HG02852 (cell line): ENCODE measurements around the gene KLK10.
"Not testable (repeated sequence)": the region's sequence is repeated elsewhere in the genome, so short reads cannot be mapped to it uniquely, and the experiment has no call there.

Source experiments
- ATAC-seq: cut with Tn5 transposase; IDR thresholded peaks from one replicate; pipeline ENCODE4 v1.9.1; 2021; ENCODE audit warnings: mild to moderate bottlenecking, moderate library complexity; ENCODE audit not compliant: unreplicated experiment

KLK10 gene

DNA sequence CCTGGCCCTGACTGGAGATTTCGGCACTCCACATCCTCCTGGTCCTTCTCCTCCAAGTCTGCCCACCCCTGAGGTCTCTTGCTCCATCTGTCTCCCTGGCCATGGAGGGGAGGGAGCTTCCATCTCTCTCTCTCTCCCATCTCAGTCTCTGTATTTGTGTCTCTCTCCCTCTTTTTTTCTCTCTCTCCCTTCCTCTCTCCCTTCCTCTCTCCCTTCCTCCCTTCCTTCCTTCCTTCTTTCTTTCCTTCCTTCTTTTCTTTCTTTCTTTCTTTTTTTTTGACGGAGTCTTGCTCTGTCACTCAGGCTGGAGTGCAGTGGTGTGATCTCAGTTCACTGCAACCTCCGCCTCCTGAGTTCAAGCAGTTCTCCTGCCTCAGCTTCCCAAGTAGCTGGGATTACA, 49.7 kb downstream of the KLK10 start:
- ATAC-seq = not testable (repeated sequence)

DNA sequence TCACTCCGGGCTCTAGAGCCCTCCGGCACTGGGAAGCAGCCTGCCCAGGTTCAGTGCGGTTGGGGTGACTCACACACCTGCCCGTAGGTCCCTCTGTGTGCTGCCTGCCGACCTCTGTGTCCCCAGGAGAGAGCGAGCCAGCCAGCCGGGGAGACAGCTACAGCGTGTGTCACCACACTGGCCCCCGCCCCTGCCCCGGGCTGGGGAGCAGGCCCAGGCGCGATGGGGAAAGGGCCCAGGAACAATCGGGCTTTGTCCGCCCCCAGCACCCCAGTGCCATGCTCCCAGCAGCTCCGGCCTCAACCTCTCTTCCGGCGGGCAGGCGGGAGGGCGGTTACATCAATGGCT, 50.1 kb downstream of the KLK10 start, which contains the start of gene KLK6:
KLK6 (minus strand) TSS at position 179 of the 348 bp plus-strand sequence. CDS start 1,487 bp downstream, outside the sequence.
- no peak for ATAC-seq

- no peak for ATAC-seq
Observed at GRCh38 chr19:50968716-50969412, 50.6 kb downstream of the KLK10 start.

GRCh38 chr19:50967929-50968715, 51.4 kb downstream of the KLK10 start:
- ATAC-seq = no peak

- ATAC-seq = no peak
Observed at GRCh38 chr19:50964266-50964665, 55.2 kb downstream of the KLK10 start.

DNA sequence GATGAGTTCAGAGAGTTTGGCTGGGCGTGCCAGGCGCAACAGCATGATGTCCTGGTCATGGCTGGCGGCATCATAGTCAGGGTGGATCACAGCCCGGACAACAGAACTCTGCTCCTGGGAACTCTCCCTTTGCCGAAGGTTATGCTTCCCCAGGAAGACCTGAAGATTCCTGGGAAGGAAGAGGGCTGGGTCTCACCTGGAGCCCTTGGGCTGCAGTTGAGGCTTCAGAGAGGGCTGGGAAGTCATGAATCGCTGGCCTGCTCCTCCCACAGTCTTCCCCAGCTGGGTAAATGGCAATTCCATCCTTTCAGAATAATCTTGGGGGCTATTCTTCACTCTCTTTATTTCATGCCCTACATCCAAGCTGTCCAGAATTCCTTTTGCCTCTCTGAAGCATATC, 56.1 kb downstream of the KLK10 start:
- no peak for ATAC-seq
